ENCODE results near the gene TEX52.

The TEX52 gene

GRCh38 chr12:2857021-2857431, at the start of gene TEX52:
TSS of gene TEX52 (minus strand) at chr12:2857039. CDS start at chr12:2857026, 13 bp downstream.
- in situ Hi-C loops (cut with MboI; ENCODE audit: low pct_unique_long_range_greater_than_20kb, low sequenced_read_pairs, unreplicated experiment), result no loop called here
- TF ChIP-seq CTCF (IDR thresholded peaks at IDR 0.05; ENCODE audit: extremely low read depth, insufficient read depth, missing control alignments), result no peak
- DNase-seq (ENCODE audit: low spot score), result no peak

- in situ Hi-C loops (cut with MboI; ENCODE audit: low pct_unique_long_range_greater_than_20kb, low sequenced_read_pairs, unreplicated experiment), result no loop called here
- no peak for DNase-seq (ENCODE audit: low spot score)
- TF ChIP-seq CTCF (IDR thresholded peaks at IDR 0.05; ENCODE audit: extremely low read depth, insufficient read depth, missing control alignments), result no peak
Observed at GRCh38 chr12:2904260-2904659, 47.4 kb upstream of the TEX52 start.

GRCh38 chr12:2902272-2902880, 45.5 kb upstream of the TEX52 start:
- in situ Hi-C loops (cut with MboI; ENCODE audit: low pct_unique_long_range_greater_than_20kb, low sequenced_read_pairs, unreplicated experiment), result no loop called here
- no peak for DNase-seq (ENCODE audit: low spot score)
- TF ChIP-seq CTCF (IDR thresholded peaks at IDR 0.05; ENCODE audit: extremely low read depth, insufficient read depth, missing control alignments), result no peak

GRCh38 chr12:2900642-2901041, 43.8 kb upstream of the TEX52 start:
- DNase-seq (ENCODE audit: low spot score), result no peak
- in situ Hi-C loops (cut with MboI; ENCODE audit: low pct_unique_long_range_greater_than_20kb, low sequenced_read_pairs, unreplicated experiment), result no loop called here
- no peak for TF ChIP-seq CTCF (IDR thresholded peaks at IDR 0.05; ENCODE audit: extremely low read depth, insufficient read depth, missing control alignments)

- no peak for TF ChIP-seq CTCF (IDR thresholded peaks at IDR 0.05; ENCODE audit: extremely low read depth, insufficient read depth, missing control alignments)
- DNase-seq (ENCODE audit: low spot score), result no peak
- in situ Hi-C loops (cut with MboI; ENCODE audit: low pct_unique_long_range_greater_than_20kb, low sequenced_read_pairs, unreplicated experiment), result loop anchor here (25.0 kb wide), 1 partner anchor 140 kb away; no protein-coding TSS in a partner anchor
Observed at GRCh38 chr12:2897418-2897817, 40.6 kb upstream of the TEX52 start.

GRCh38 chr12:2895511-2895910, 38.7 kb upstream of the TEX52 start:
- TF ChIP-seq CTCF (IDR thresholded peaks at IDR 0.05; ENCODE audit: extremely low read depth, insufficient read depth, missing control alignments), result no peak
- no peak for DNase-seq (ENCODE audit: low spot score)
- in situ Hi-C loops (cut with MboI; ENCODE audit: low pct_unique_long_range_greater_than_20kb, low sequenced_read_pairs, unreplicated experiment), result loop anchor here (25.0 kb wide), 1 partner anchor 142 kb away; no protein-coding TSS in a partner anchor

All from GM13977 (cell line).